ENCODE results near the gene WNT16. TPM values are rescaled to one million over a fixed set of nuclear protein-coding genes. Genes with fewer than 3 reads are reported as not detected.
A peak's percentile ranks its signal among the peaks of the same experiment; 100 is the strongest.

WNT16 gene
- total and polyA plus RNA-seq, 7 experiments from 2014 or later, result not detected

GRCh38 chr7:121360564-121360963, 31.8 kb downstream of the WNT16 start:
- Mint-ChIP-seq H3K4me3 (no peak overlapping the region), H3K27me3 (no peaks in the 10 kb centered on the region), H3K4me1 (peaks cover 0 to 5% (median 0%) of the 10 kb centered on the region in 7 donors), H3K36me3 (peaks cover 8 to 47% (median 18%) of the 10 kb centered on the region in 5 donors), H3K27ac (peak overlapping the region in 1 of 9 donors; percentile 12), H3K9me3 (no peaks in the 10 kb centered on the region)
- Histone ChIP-seq H3K4me3 (ENCODE audit: low read length) (no peak overlapping the region), H3K27ac (ENCODE audit: low read depth, low read length) (no peak overlapping the region), H3K4me1 (ENCODE audit: control insufficient read depth in 2 of 2, insufficient read depth in 2 of 2, low read length in 2 of 2) (no peaks in the 10 kb centered on the region), H3K36me3 (ENCODE audit: control insufficient read depth in 2 of 3, insufficient read depth in 3 of 3, low read length in 3 of 3) (peaks cover 0 to 26% (median 13%) of the 10 kb centered on the region in 3 experiments), H3K9me3 (ENCODE audit: control insufficient read depth in 2 of 3, low read length in 3 of 3) (no peaks in the 10 kb centered on the region), H3K27me3 (ENCODE audit: control insufficient read depth in 2 of 2, insufficient read depth in 2 of 2, low read length in 2 of 2) (no peaks in the 10 kb centered on the region)
- DNase-seq (no peak), ATAC-seq (peak; percentile 32)
- CTCF ChIA-PET, result interaction anchor here (2.0 kb wide), 1 partner anchor 187 kb away, joined by 5 read pairs; no protein-coding TSS in a partner anchor
- POLR2A ChIA-PET, result no interaction called here
- intact Hi-C loops (cut with micrococcal nuclease), result loop anchor here (10.0 kb wide), 2 partner anchors 376 to 406 kb away; partner anchors contain the start of genes CPED1 (in 2 of the 2) and ING3 (in 1 of the 2)

GRCh38 chr7:121366852-121367431, 38.1 kb downstream of the WNT16 start:
- H3K4me1 ChIP-seq (ENCODE audit: control insufficient read depth in 2 of 2, insufficient read depth in 2 of 2, low read length in 2 of 2), result no peaks in the 10 kb centered on the region
- H3K27ac ChIP-seq (ENCODE audit: low read depth, low read length), result no peak overlapping the region
- Mint-ChIP-seq H3K36me3 (peaks cover 5 to 20% (median 14%) of the 10 kb centered on the region in 5 donors), H3K4me1 (peaks cover 0 to 39% (median 4%) of the 10 kb centered on the region in 7 donors), H3K27ac (peak overlapping the region in 3 of 9 donors; percentile 45 to 69 (median 47)), H3K4me3 (no peak overlapping the region), H3K27me3 (no peaks in the 10 kb centered on the region), H3K9me3 (no peaks in the 10 kb centered on the region)
- DNase-seq (peak in 6 of 9 donors; percentile 26 to 61 (median 57)), ATAC-seq (peak; percentile 67)
- no peak overlapping the region for H3K4me3 ChIP-seq (ENCODE audit: low read length)
- H3K27me3 ChIP-seq (ENCODE audit: control insufficient read depth in 2 of 2, insufficient read depth in 2 of 2, low read length in 2 of 2), result no peaks in the 10 kb centered on the region
- CTCF ChIA-PET, result interaction anchor here (0.6 to 4.7 kb wide), 24 partner anchors 9 to 626 kb away, joined by 3 to 76 read pairs (median 4); partner anchors contain the start of gene FAM3C
- intact Hi-C loops (cut with micrococcal nuclease), result loop anchor here (1.0 to 10.0 kb wide), 7 partner anchors 29 to 412 kb away; partner anchors contain the start of genes CPED1 (in 2 of the 2), FAM3C (in 1 of the 2) and ING3 (in 1 of the 2)
- POLR2A ChIA-PET, result interaction anchor here (0.6 to 1.2 kb wide), 3 partner anchors 11 to 193 kb away, joined by 3 read pairs; no protein-coding TSS in a partner anchor
- no peaks in the 10 kb centered on the region for H3K9me3 ChIP-seq (ENCODE audit: control insufficient read depth in 2 of 3, low read length in 3 of 3)
- peaks cover 0 to 8% (median 0%) of the 10 kb centered on the region in 3 experiments for H3K36me3 ChIP-seq (ENCODE audit: control insufficient read depth in 2 of 3, insufficient read depth in 3 of 3, low read length in 3 of 3)

- Mint-ChIP-seq H3K36me3 (peaks cover 5 to 20% (median 6%) of the 10 kb centered on the region in 5 donors), H3K4me1 (peaks cover 0 to 49% (median 11%) of the 10 kb centered on the region in 7 donors), H3K4me3 (peak overlapping the region in 1 of 10 donors; percentile 67), H3K27me3 (no peaks in the 10 kb centered on the region), H3K9me3 (no peaks in the 10 kb centered on the region), H3K27ac (peak overlapping the region in 8 of 9 donors; percentile 2 to 84 (median 78))
- Histone ChIP-seq H3K4me3 (ENCODE audit: low read length) (no peak overlapping the region), H3K4me1 (ENCODE audit: control insufficient read depth in 2 of 2, insufficient read depth in 2 of 2, low read length in 2 of 2) (peaks cover 0 to 11% of the 10 kb centered on the region in 2 donors), H3K9me3 (ENCODE audit: control insufficient read depth in 2 of 3, low read length in 3 of 3) (no peaks in the 10 kb centered on the region), H3K36me3 (ENCODE audit: control insufficient read depth in 2 of 3, insufficient read depth in 3 of 3, low read length in 3 of 3) (no peaks in the 10 kb centered on the region), H3K27me3 (ENCODE audit: control insufficient read depth in 2 of 2, insufficient read depth in 2 of 2, low read length in 2 of 2) (no peaks in the 10 kb centered on the region), H3K27ac (ENCODE audit: low read depth, low read length) (no peak overlapping the region)
- ChIA-PET POLR2A (no interaction called here), CTCF (interaction anchor here (0.7 to 4.7 kb wide), 5 partner anchors 16 to 179 kb away, joined by 3 to 76 read pairs (median 4); no protein-coding TSS in a partner anchor)
- ATAC-seq, result no peak
- no peak for DNase-seq
- intact Hi-C loops (cut with micrococcal nuclease), result loop anchor here (1.0 to 10.0 kb wide), 4 partner anchors 15 to 415 kb away; partner anchors contain the start of genes CPED1 (in 2 of the 2) and ING3 (in 1 of the 2)
Observed at GRCh38 chr7:121369462-121369861, 40.7 kb downstream of the WNT16 start.

DNA sequence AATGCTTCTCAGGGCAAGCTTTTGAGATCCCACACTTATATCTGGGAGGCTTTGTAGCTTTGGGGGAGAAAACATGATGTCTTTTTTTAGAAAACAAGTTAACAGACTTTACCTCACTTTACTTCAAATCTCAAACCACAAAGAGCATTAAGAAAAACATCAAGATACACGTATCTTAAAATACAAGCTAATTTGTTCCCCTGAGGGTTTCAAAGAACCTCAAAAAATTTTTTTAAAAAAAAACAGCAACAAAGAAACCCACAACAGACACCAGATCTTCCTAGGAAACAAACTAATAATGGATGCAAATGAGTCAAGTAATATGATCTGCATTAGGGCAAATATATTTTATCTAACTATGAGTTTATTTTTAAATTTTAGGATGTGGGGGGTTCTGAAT, 42.6 kb downstream of the WNT16 start:
- Mint-ChIP-seq H3K27ac (peak overlapping the region in 8 of 9 donors; percentile 7 to 80 (median 43)), H3K4me1 (peaks cover 4 to 53% (median 11%) of the 10 kb centered on the region in 7 donors), H3K36me3 (peaks cover 10 to 31% (median 17%) of the 10 kb centered on the region in 5 donors), H3K4me3 (peak overlapping the region in 1 of 10 donors; percentile 47), H3K27me3 (no peaks in the 10 kb centered on the region), H3K9me3 (no peaks in the 10 kb centered on the region)
- ATAC-seq (no peak), DNase-seq (no peak)
- Histone ChIP-seq H3K4me1 (ENCODE audit: control insufficient read depth in 2 of 2, insufficient read depth in 2 of 2, low read length in 2 of 2) (peaks cover 0 to 11% of the 10 kb centered on the region in 2 donors), H3K9me3 (ENCODE audit: control insufficient read depth in 2 of 3, low read length in 3 of 3) (no peaks in the 10 kb centered on the region), H3K27ac (ENCODE audit: low read depth, low read length) (no peak overlapping the region), H3K4me3 (ENCODE audit: low read length) (no peak overlapping the region), H3K27me3 (ENCODE audit: control insufficient read depth in 2 of 2, insufficient read depth in 2 of 2, low read length in 2 of 2) (no peaks in the 10 kb centered on the region), H3K36me3 (ENCODE audit: control insufficient read depth in 2 of 3, insufficient read depth in 3 of 3, low read length in 3 of 3) (peaks cover 0 to 8% (median 0%) of the 10 kb centered on the region in 3 experiments)
- POLR2A ChIA-PET, result interaction anchor here (0.7 kb wide), 1 partner anchor 25 kb away, joined by 3 read pairs; the partner anchor contains the start of gene FAM3C
- CTCF ChIA-PET, result interaction anchor here (0.6 to 1.6 kb wide), 3 partner anchors 10 to 176 kb away, joined by 3 to 6 read pairs (median 4); no protein-coding TSS in a partner anchor
- intact Hi-C loops (cut with micrococcal nuclease), result no loop called here

GRCh38 chr7:121371883-121372282, 43.1 kb downstream of the WNT16 start:
- POLR2A ChIA-PET, result no interaction called here
- intact Hi-C loops (cut with micrococcal nuclease), result no loop called here
- no peak for DNase-seq
- Histone ChIP-seq H3K36me3 (ENCODE audit: control insufficient read depth in 2 of 3, insufficient read depth in 3 of 3, low read length in 3 of 3) (peaks cover 0 to 12% (median 0%) of the 10 kb centered on the region in 3 experiments), H3K4me3 (ENCODE audit: low read length) (no peak overlapping the region), H3K9me3 (ENCODE audit: control insufficient read depth in 2 of 3, low read length in 3 of 3) (no peaks in the 10 kb centered on the region), H3K27ac (ENCODE audit: low read depth, low read length) (no peak overlapping the region), H3K27me3 (ENCODE audit: control insufficient read depth in 2 of 2, insufficient read depth in 2 of 2, low read length in 2 of 2) (no peaks in the 10 kb centered on the region), H3K4me1 (ENCODE audit: control insufficient read depth in 2 of 2, insufficient read depth in 2 of 2, low read length in 2 of 2) (peaks cover 0 to 11% of the 10 kb centered on the region in 2 donors)
- Mint-ChIP-seq H3K4me1 (peaks cover 4 to 49% (median 11%) of the 10 kb centered on the region in 7 donors), H3K4me3 (peak overlapping the region in 1 of 10 donors; percentile 22), H3K9me3 (no peaks in the 10 kb centered on the region), H3K36me3 (peaks cover 10 to 31% (median 17%) of the 10 kb centered on the region in 5 donors), H3K27ac (peak overlapping the region in 8 of 9 donors; percentile 4 to 80 (median 52)), H3K27me3 (no peaks in the 10 kb centered on the region)
- ATAC-seq, result no peak
- CTCF ChIA-PET, result interaction anchor here (0.6 to 1.6 kb wide), 4 partner anchors 10 to 176 kb away, joined by 3 to 6 read pairs (median 4); partner anchors contain the start of gene FAM3C

DNA sequence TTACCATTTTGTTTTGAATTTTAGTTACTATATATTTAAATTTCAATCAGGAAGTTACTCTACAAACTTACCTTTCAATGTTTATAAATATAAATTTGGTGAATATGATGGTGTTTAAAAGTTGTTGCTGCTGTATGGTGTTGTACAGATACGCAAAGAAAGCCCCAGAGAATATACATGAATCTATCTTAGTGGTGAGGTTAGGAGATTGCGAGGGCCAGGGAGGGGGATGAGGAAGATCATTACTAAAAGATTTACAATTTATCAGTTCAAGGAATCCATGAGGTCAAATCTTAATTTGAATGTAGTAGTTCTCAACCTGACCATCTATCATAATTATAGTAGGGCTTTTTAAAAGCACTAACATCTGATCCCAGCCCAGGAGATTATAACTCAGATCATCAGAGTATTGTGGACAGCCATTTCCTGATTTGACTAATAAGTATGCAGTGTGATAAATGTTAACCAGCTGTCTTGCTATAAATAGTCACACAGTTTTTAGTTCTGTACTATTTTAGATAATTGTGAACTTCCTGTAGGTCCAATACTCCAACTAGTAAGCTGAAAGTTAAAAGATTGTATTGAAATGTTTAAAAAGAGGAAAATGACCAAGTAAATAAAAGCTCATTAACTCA, 43.7 kb downstream of the WNT16 start:
- Mint-ChIP-seq H3K9me3 (no peaks in the 10 kb centered on the region), H3K4me1 (peaks cover 4 to 50% (median 11%) of the 10 kb centered on the region in 7 donors), H3K27ac (peak overlapping the region in 6 of 9 donors; percentile 4 to 68 (median 10)), H3K4me3 (peak overlapping the region in 1 of 10 donors; percentile 27), H3K36me3 (peaks cover 10 to 31% (median 17%) of the 10 kb centered on the region in 5 donors), H3K27me3 (no peaks in the 10 kb centered on the region)
- Histone ChIP-seq H3K4me1 (ENCODE audit: control insufficient read depth in 2 of 2, insufficient read depth in 2 of 2, low read length in 2 of 2) (peaks cover 0 to 11% of the 10 kb centered on the region in 2 donors), H3K4me3 (ENCODE audit: low read length) (no peak overlapping the region), H3K36me3 (ENCODE audit: control insufficient read depth in 2 of 3, insufficient read depth in 3 of 3, low read length in 3 of 3) (peaks cover 0 to 12% (median 0%) of the 10 kb centered on the region in 3 experiments), H3K9me3 (ENCODE audit: control insufficient read depth in 2 of 3, low read length in 3 of 3) (no peaks in the 10 kb centered on the region), H3K27me3 (ENCODE audit: control insufficient read depth in 2 of 2, insufficient read depth in 2 of 2, low read length in 2 of 2) (no peaks in the 10 kb centered on the region), H3K27ac (ENCODE audit: low read depth, low read length) (no peak overlapping the region)
- DNase-seq (no peak), ATAC-seq (peak; percentile 70)
- intact Hi-C loops (cut with micrococcal nuclease), result no loop called here
- ChIA-PET CTCF (interaction anchor here (0.6 to 1.6 kb wide), 8 partner anchors 13 to 622 kb away, joined by 3 to 6 read pairs (median 4); partner anchors contain the start of gene FAM3C), POLR2A (no interaction called here)
